H9 (cell line): Measurements from ENCODE around the gene STOX2. TPM values are rescaled to one million over a fixed set of nuclear protein-coding genes. Genes with fewer than 3 reads are reported as not detected.

Experiments used
- DNase-seq: peaks from one replicate; pipeline ENCODE4 v3.0.0-alpha.2; 2017
- H2AFZ ChIP-seq: one replicate; pipeline ENCODE4 v1.6.1; 2013; ENCODE audit warnings: mild to moderate bottlenecking, low read length, control low read depth, moderate library complexity
- H2AK5ac ChIP-seq: 2 replicates; pipeline ENCODE4 v1.6.1; 2013; ENCODE audit warnings: low read length, control low read depth, mixed read lengths; ENCODE audit not compliant: insufficient read length
- H2BK120ac ChIP-seq: one replicate; pipeline ENCODE4 v1.6.1; 2013; ENCODE audit warnings: low read depth, mild to moderate bottlenecking, low read length, control low read depth, inconsistent platforms; ENCODE audit not compliant: poor library complexity, severe bottlenecking
- H2BK12ac ChIP-seq: 2 replicates; pipeline ENCODE4 v1.6.1; 2013; ENCODE audit warnings: low read length, control low read depth, mixed read lengths, low read depth; ENCODE audit not compliant: insufficient read length
- H2BK15ac ChIP-seq: 2 replicates; pipeline ENCODE4 v1.6.1; 2013; ENCODE audit warnings: low read depth, low read length, control low read depth
- H2BK20ac ChIP-seq: one replicate; pipeline ENCODE4 v1.6.1; 2013; ENCODE audit warnings: low read depth, mild to moderate bottlenecking, low read length, control low read depth, inconsistent platforms; ENCODE audit not compliant: poor library complexity, severe bottlenecking
- H2BK5ac ChIP-seq: 2 replicates; pipeline ENCODE4 v1.6.1; 2013; ENCODE audit warnings: low read length, control low read depth, mixed read lengths; ENCODE audit not compliant: insufficient read length
- H3K14ac ChIP-seq: 2 replicates; pipeline ENCODE4 v1.6.1; 2013; ENCODE audit warnings: low read length, control low read depth; ENCODE audit not compliant: insufficient read depth
- H3K18ac ChIP-seq: 2 replicates; pipeline ENCODE4 v1.6.1; 2013; ENCODE audit warnings: low read depth, mild to moderate bottlenecking, mixed read lengths, low read length, control low read depth; ENCODE audit not compliant: insufficient read length
- H3K23ac ChIP-seq: 2 replicates; pipeline ENCODE4 v1.6.1; 2013; ENCODE audit warnings: low read length, control low read depth, mixed read lengths, low read depth; ENCODE audit not compliant: insufficient read length
- H3K23me2 ChIP-seq: 2 replicates; pipeline ENCODE4 v1.6.1; 2013; ENCODE audit warnings: low read depth, mild to moderate bottlenecking, mixed read lengths, low read length, control low read depth; ENCODE audit not compliant: insufficient read length, poor library complexity, severe bottlenecking
- H3K27ac ChIP-seq: 2 replicates; pipeline ENCODE4 v1.5.1; 2013; ENCODE audit warnings: low read length, control low read depth, mixed read lengths, low read depth; ENCODE audit not compliant: insufficient read length
- H3K27me3 ChIP-seq: 2 replicates; pipeline ENCODE4 v1.6.1; 2013; ENCODE audit warnings: low read length, control low read depth, inconsistent platforms; ENCODE audit not compliant: insufficient read depth
- H3K4ac ChIP-seq: 2 replicates; pipeline ENCODE4 v1.6.1; 2013; ENCODE audit warnings: low read depth, mild to moderate bottlenecking, control low read depth, inconsistent platforms, low read length, moderate library complexity
- H3K4me1 ChIP-seq: 2 replicates; pipeline ENCODE4 v1.6.1; 2013; ENCODE audit warnings: low read length, control low read depth, inconsistent platforms; ENCODE audit not compliant: insufficient read depth
- H3K4me2 ChIP-seq: 2 replicates; pipeline ENCODE4 v1.6.1; 2013; ENCODE audit warnings: low read length, control low read depth, mixed read lengths; ENCODE audit not compliant: insufficient read length, insufficient read depth
- H3K56ac ChIP-seq: 2 replicates; pipeline ENCODE4 v1.6.1; 2013; ENCODE audit warnings: low read depth, mild to moderate bottlenecking, mixed read lengths, low read length, control low read depth; ENCODE audit not compliant: insufficient read length
- H3K79me1 ChIP-seq: 2 replicates; pipeline ENCODE4 v1.6.1; 2013; ENCODE audit warnings: low read depth, mild to moderate bottlenecking, moderate library complexity, low read length, control low read depth, inconsistent platforms; ENCODE audit not compliant: insufficient read depth, poor library complexity, severe bottlenecking
- H3K79me2 ChIP-seq: 2 replicates; pipeline ENCODE4 v1.6.1; 2013; ENCODE audit warnings: low read length, control low read depth, inconsistent platforms; ENCODE audit not compliant: insufficient read depth
- H3K9ac ChIP-seq: 2 replicates; pipeline ENCODE4 v1.6.1; 2013; ENCODE audit warnings: low read length, control low read depth, mixed read lengths; ENCODE audit not compliant: insufficient read length; ENCODE audit errors: extremely low read depth
- H3K9me3 ChIP-seq: one replicate; pipeline ENCODE4 v1.6.1; 2013; ENCODE audit warnings: low read depth, low read length, inconsistent platforms; ENCODE audit not compliant: control insufficient read depth
- H3T11ph ChIP-seq: one replicate; pipeline ENCODE4 v1.6.1; 2013; ENCODE audit warnings: mild to moderate bottlenecking, low read length, control low read depth, inconsistent platforms
- H4K20me1 ChIP-seq: one replicate; pipeline ENCODE4 v1.6.1; 2013; ENCODE audit not compliant: control insufficient read depth, insufficient read length, insufficient read depth
- H4K5ac ChIP-seq: 2 replicates; pipeline ENCODE4 v1.6.1; 2013; ENCODE audit warnings: low read depth, mild to moderate bottlenecking, mixed read lengths, low read length, control low read depth; ENCODE audit not compliant: insufficient read length
- H4K8ac ChIP-seq: replicated peaks from 2 replicates; pipeline ENCODE4 v1.6.1; 2013; ENCODE audit warnings: low read length, control low read depth, mixed read lengths, low read depth; ENCODE audit not compliant: insufficient read length
- H4K91ac ChIP-seq: 2 replicates; pipeline ENCODE4 v1.6.1; 2013; ENCODE audit warnings: low read depth, mild to moderate bottlenecking, moderate library complexity, mixed read lengths, low read length, control low read depth; ENCODE audit not compliant: insufficient read length
- H3K27ac Mint-ChIP-seq, 3 experiments: 2 replicates in 2 of 3; 3 replicates in 1 of 3; pipeline ENCODE4 v1.8.0; 2020 to 2021; ENCODE audit warnings: mixed read lengths in 3 of 3, mild to moderate bottlenecking in 1 of 3, moderate library complexity in 1 of 3
- H3K27me3 Mint-ChIP-seq: 2 replicates; pipeline ENCODE4 v1.8.0; 2021; ENCODE audit warnings: low read depth, mild to moderate bottlenecking, moderate library complexity, mixed read lengths
- H3K36me3 Mint-ChIP-seq, 3 experiments: 2 replicates in 2 of 3; 3 replicates in 1 of 3; pipeline ENCODE4 v1.8.0; 2020 to 2021; ENCODE audit warnings: low read depth in 3 of 3, mixed read lengths in 3 of 3; ENCODE audit not compliant: insufficient read depth in 1 of 3
- H3K4me1 Mint-ChIP-seq, 2 experiments: 2 replicates each; pipeline ENCODE4 v1.8.0; 2020; ENCODE audit warnings: mixed read lengths in 2 of 2
- H3K4me3 Mint-ChIP-seq, 2 experiments: 2 replicates in 1 of 2; 3 replicates in 1 of 2; pipeline ENCODE4 v1.8.0; 2020 to 2021; ENCODE audit warnings: mild to moderate bottlenecking in 2 of 2, mixed read lengths in 2 of 2, moderate library complexity in 1 of 2
- H3K9me3 Mint-ChIP-seq, 2 experiments: 2 replicates in 1 of 2; 3 replicates in 1 of 2; pipeline ENCODE4 v1.8.0; 2020; ENCODE audit warnings: mild to moderate bottlenecking in 2 of 2, mixed read lengths in 2 of 2, moderate library complexity in 1 of 2
- WGBS: extraction: QIAGEN DNeasy Blood & Tissue Kit; methylation state at CpG from one replicate; pipeline ENCODE4 v1.1.7; 2013; ENCODE audit warnings: missing lambda C conversion rate, low lambda C conversion rate, mixed read lengths; ENCODE audit not compliant: insufficient read length; ENCODE audit errors: extremely low coverage; 5-methylcytosine and 5-hydroxymethylcytosine counted together
- total RNA-seq: library from RNA; stranded (reverse); gene quantifications from 2 replicates; pipeline ENCODE4 v1.2.1, GENCODE V29; 2021
- TF ChIP-seq, protein P1 (sequence below): fragments of 200-600 bp; sonication (generic); conservative IDR thresholded peaks from 3 replicates; pipeline ENCODE4 v1.8.0; 2021; ENCODE audit warnings: antibody characterized with exemption, mild to moderate bottlenecking

STOX2 gene
- total RNA-seq, 1 experiment from 2014 or later: 28.2 TPM

DNA sequence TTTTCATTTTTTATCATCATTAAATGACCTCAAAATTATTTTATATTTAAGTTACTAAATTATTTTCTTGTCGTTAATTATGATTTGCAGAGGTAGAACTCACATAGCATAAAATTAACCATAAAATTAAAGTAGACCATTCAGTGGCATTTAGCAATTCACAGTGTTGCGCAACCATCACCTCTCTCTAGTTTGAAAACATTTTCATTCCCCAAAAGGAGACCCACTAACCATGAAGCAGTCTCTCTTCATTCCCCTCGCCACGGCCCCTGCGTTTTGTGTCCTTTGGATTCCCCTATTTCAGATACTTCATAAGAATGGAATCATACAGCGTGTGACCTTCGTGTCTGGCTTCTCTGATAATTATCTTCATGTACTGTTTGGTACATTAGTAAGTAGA lies 157.7 kb downstream of the STOX2 start:
- Mint-ChIP-seq H3K27ac (no peak overlapping the region), H3K4me3 (no peak overlapping the region), H3K4me1 (peaks cover 9% of the 10 kb centered on the region in 2 experiments; a peak in 3 of 4 replicates), H3K36me3 (no peaks in the 10 kb centered on the region), H3K9me3 (no peaks in the 10 kb centered on the region), H3K27me3 (0 out of 2 replicates have a peak, but pooled peaks cover 3% of the 10 kb centered on the region)
- H3K27me3 ChIP-seq: no peaks in the 10 kb centered on the region
- no peak overlapping the region for H3K27ac ChIP-seq
- no peak overlapping the region for H3K9ac ChIP-seq
- H4K8ac ChIP-seq: no peak overlapping the region
- no peak overlapping the region for H2BK15ac ChIP-seq
- H2BK120ac ChIP-seq: no peak overlapping the region
- no peak overlapping the region for H3K4me2 ChIP-seq
- H2BK20ac ChIP-seq: no peak overlapping the region
- H4K20me1 ChIP-seq: no peaks in the 10 kb centered on the region
- TF ChIP-seq, protein P1, sequence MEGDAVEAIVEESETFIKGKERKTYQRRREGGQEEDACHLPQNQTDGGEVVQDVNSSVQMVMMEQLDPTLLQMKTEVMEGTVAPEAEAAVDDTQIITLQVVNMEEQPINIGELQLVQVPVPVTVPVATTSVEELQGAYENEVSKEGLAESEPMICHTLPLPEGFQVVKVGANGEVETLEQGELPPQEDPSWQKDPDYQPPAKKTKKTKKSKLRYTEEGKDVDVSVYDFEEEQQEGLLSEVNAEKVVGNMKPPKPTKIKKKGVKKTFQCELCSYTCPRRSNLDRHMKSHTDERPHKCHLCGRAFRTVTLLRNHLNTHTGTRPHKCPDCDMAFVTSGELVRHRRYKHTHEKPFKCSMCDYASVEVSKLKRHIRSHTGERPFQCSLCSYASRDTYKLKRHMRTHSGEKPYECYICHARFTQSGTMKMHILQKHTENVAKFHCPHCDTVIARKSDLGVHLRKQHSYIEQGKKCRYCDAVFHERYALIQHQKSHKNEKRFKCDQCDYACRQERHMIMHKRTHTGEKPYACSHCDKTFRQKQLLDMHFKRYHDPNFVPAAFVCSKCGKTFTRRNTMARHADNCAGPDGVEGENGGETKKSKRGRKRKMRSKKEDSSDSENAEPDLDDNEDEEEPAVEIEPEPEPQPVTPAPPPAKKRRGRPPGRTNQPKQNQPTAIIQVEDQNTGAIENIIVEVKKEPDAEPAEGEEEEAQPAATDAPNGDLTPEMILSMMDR: no peak
- H2AFZ ChIP-seq: no peak overlapping the region
- H4K5ac ChIP-seq: no peak overlapping the region
- no peak overlapping the region for H3K18ac ChIP-seq
- H3K14ac ChIP-seq: no peak overlapping the region
- no peaks in the 10 kb centered on the region for H3K79me2 ChIP-seq
- H2BK12ac ChIP-seq: no peak overlapping the region
- H2AK5ac ChIP-seq: no peak overlapping the region
- H3K4ac ChIP-seq: no peak overlapping the region
- H4K91ac ChIP-seq: no peak overlapping the region
- H3T11ph ChIP-seq: no peak overlapping the region
- no peak overlapping the region for H3K56ac ChIP-seq
- H3K9me3 ChIP-seq: no peaks in the 10 kb centered on the region
- no CpG with 5 or more reads among the region's 7 CpGs for WGBS
- no peak for DNase-seq
- H3K79me1 ChIP-seq: no peaks in the 10 kb centered on the region
- no peak overlapping the region for H3K23ac ChIP-seq
- H2BK5ac ChIP-seq: no peak overlapping the region
- H3K4me1 ChIP-seq: no peaks in the 10 kb centered on the region
- H3K23me2 ChIP-seq: no peaks in the 10 kb centered on the region
